HCT116 (cell line): ENCODE measurements around the gene TTC19. TPM values are rescaled to one million over a fixed set of nuclear protein-coding genes. Genes with fewer than 3 reads are reported as not detected.

Source experiments
- ATAC-seq: fragments of 200-7000 bp; cut with Tn5 transposase; 2 replicates; pipeline ENCODE4 v1.9.1; 2020; ENCODE audit warnings: mild to moderate bottlenecking, moderate library complexity
- BruUV-seq: library from RNA; stranded (reverse); fragments of 400-500 nt; replicated peaks from 2 replicates; lab custom pipeline; 2021; lab: Mats Ljungman, UMichigan
- CTCF ChIA-PET: fragments of 300-600 bp; sonication (Branson Sonifier 250); formaldehyde crosslinking; loops from one replicate; lab custom pipeline; 2021; ENCODE audit warnings: antibody characterized with exemption; lab: Charles Lee
- POLR2A ChIA-PET: fragments of 300-600, 350-600 bp; sonication (Branson Sonifier 250); formaldehyde crosslinking; loops from one replicate; lab custom pipeline; 2021; ENCODE audit warnings: antibody characterized with exemption; lab: Charles Lee
- RAD21 ChIA-PET, 2 experiments: fragments of 300-600 bp; sonication (Branson Sonifier 250); formaldehyde crosslinking; loops; one replicate each; lab custom pipeline; 2023; ENCODE audit warnings: low total read pairs in 2 of 2; ENCODE audit not compliant: uncharacterized antibody in 2 of 2, unreplicated experiment in 2 of 2, low non-redundant PET in 1 of 2; lab: Charles Lee
- DNase-seq: peaks from one replicate; pipeline ENCODE4 v3.0.0-alpha.2; 2010; ENCODE audit warnings: low read depth, low spot score
- H2AFZ ChIP-seq: fragments of 200-600 bp; shearing (Covaris generic), sonication (generic); 2 replicates; pipeline ENCODE4 v1.6.1; 2017; ENCODE audit warnings: low read depth, mixed run types, mixed read lengths, antibody characterized with exemption, low read length; ENCODE audit not compliant: poor library complexity, severe bottlenecking
- H3K27ac ChIP-seq: 2 replicates; pipeline ENCODE4 v1.5.1; 2012; ENCODE audit warnings: low read depth, low read length
- H3K27me3 ChIP-seq: fragments of 200-600 bp; sonication (generic); 2 replicates; pipeline ENCODE4 v1.6.1; 2016; ENCODE audit warnings: mixed run types, low read length, mixed read lengths; ENCODE audit not compliant: insufficient read depth
- H3K36me3 ChIP-seq, 2 experiments: fragments of 200-500 bp in 1 of 2; fragments of 200-600 bp in 1 of 2; sonication (Bioruptor generic) in 1 of 2; sonication (generic) in 1 of 2; 2 replicates each; pipeline versions ENCODE4 v1.5.1 to v1.6.1; 2014 to 2016; ENCODE audit warnings: low read length in 2 of 2, inconsistent platforms in 1 of 2, mixed read lengths in 1 of 2, mixed run types in 1 of 2; ENCODE audit not compliant: insufficient read depth in 2 of 2, control insufficient read depth in 1 of 2
- H3K4me1 ChIP-seq, 2 experiments: fragments of 200-600 bp in 1 of 2; sonication (generic) in 1 of 2; 2 replicates each; pipeline versions ENCODE4 v1.5.1 to v1.6.1; 2012 to 2017; ENCODE audit warnings: low read length in 2 of 2, inconsistent platforms in 1 of 2, mild to moderate bottlenecking in 1 of 2, mixed read lengths in 1 of 2, mixed run types in 1 of 2, moderate library complexity in 1 of 2; ENCODE audit not compliant: insufficient read depth in 2 of 2, control insufficient read depth in 1 of 2
- H3K4me2 ChIP-seq: fragments of 200-600 bp; sonication (generic); 2 replicates; pipeline ENCODE4 v1.6.1; 2017; ENCODE audit warnings: mixed run types, low read length, mixed read lengths
- H3K4me3 ChIP-seq, 2 experiments: fragments of 200-600 bp in 1 of 2; sonication (generic) in 1 of 2; replicated peaks in 1 of 2; 2 replicates each; pipeline ENCODE4 v1.5.1; 2011 to 2016; ENCODE audit warnings: low read length in 2 of 2, control low read depth in 1 of 2, low read depth in 1 of 2, mild to moderate bottlenecking in 1 of 2, mixed read lengths in 1 of 2, mixed run types in 1 of 2
- H3K79me2 ChIP-seq: fragments of 200-600 bp; sonication (generic); 2 replicates; pipeline ENCODE4 v1.6.1; 2017; ENCODE audit warnings: mild to moderate bottlenecking, mixed run types, low read length, moderate library complexity, mixed read lengths; ENCODE audit not compliant: insufficient read depth
- H3K9ac ChIP-seq: fragments of 200-600 bp; sonication (generic); 2 replicates; pipeline ENCODE4 v1.6.1; 2016; ENCODE audit warnings: low read length, mixed read lengths
- H3K9me2 ChIP-seq: fragments of 200-600 bp; sonication (generic), shearing (Covaris generic); 2 replicates; pipeline ENCODE4 v1.6.1; 2017; ENCODE audit warnings: mixed run types, mild to moderate bottlenecking, moderate library complexity; ENCODE audit not compliant: insufficient read depth
- H3K9me3 ChIP-seq, 2 experiments: fragments of 200-500 bp in 1 of 2; fragments of 200-600 bp in 1 of 2; sonication (Bioruptor generic) in 1 of 2; sonication (generic) in 1 of 2; 2 replicates each; pipeline ENCODE4 v1.6.1; 2014 to 2017; ENCODE audit warnings: low read length in 2 of 2, mixed read lengths in 2 of 2, inconsistent platforms in 1 of 2, low read depth in 1 of 2, mild to moderate bottlenecking in 1 of 2, mixed run types in 1 of 2, moderate library complexity in 1 of 2; ENCODE audit not compliant: control insufficient read depth in 1 of 2, insufficient read depth in 1 of 2
- H4K20me1 ChIP-seq: fragments of 200-600 bp; sonication (generic), shearing (Covaris generic); 2 replicates; pipeline ENCODE4 v1.6.1; 2017; ENCODE audit warnings: mixed run types, mild to moderate bottlenecking, moderate library complexity; ENCODE audit not compliant: insufficient read depth
- ATF3 ChIP-seq: IDR thresholded peaks from 2 replicates; pipeline ENCODE4 v1.6.1; 2012
- CEBPB ChIP-seq: IDR thresholded peaks from 2 replicates; pipeline ENCODE4 v1.6.1; 2012; ENCODE audit warnings: low read depth
- ELF1 ChIP-seq: IDR thresholded peaks from 2 replicates; pipeline ENCODE4 v1.6.1; 2012; ENCODE audit warnings: low read depth, borderline replicate concordance
- FOSL1 ChIP-seq: IDR thresholded peaks from 2 replicates; pipeline ENCODE4 v1.6.1; 2012; ENCODE audit warnings: low read depth
- JUND ChIP-seq: IDR thresholded peaks from 2 replicates; pipeline ENCODE4 v1.6.1; 2012
- POLR2A ChIP-seq: IDR thresholded peaks from 2 replicates; pipeline ENCODE4 v1.7.0; 2011; ENCODE audit warnings: borderline replicate concordance; ENCODE audit not compliant: insufficient read depth, insufficient read length; ENCODE audit errors: extremely low read depth
- POLR2AphosphoS5 ChIP-seq: IDR thresholded peaks from 2 replicates; pipeline ENCODE4 v1.6.1; 2011; ENCODE audit warnings: mild to moderate bottlenecking, low read depth, low read length, moderate library complexity
- RAD21 ChIP-seq: IDR thresholded peaks from 2 replicates; pipeline ENCODE4 v1.6.1; 2012; ENCODE audit warnings: low read depth, mild to moderate bottlenecking
- SIN3A ChIP-seq: IDR thresholded peaks from 2 replicates; pipeline ENCODE4 v1.6.1; 2012; ENCODE audit warnings: low read depth
- TCF7L2 ChIP-seq: IDR thresholded peaks from 2 replicates; pipeline ENCODE4 v1.7.0; 2011; ENCODE audit warnings: borderline replicate concordance, inconsistent platforms; ENCODE audit not compliant: insufficient read depth, insufficient read length; ENCODE audit errors: extremely low read depth
- YY1 ChIP-seq: IDR thresholded peaks from 2 replicates; pipeline ENCODE4 v1.6.1; 2011; ENCODE audit warnings: low read length, low read depth, moderate library complexity, mild to moderate bottlenecking; ENCODE audit not compliant: insufficient replicate concordance; ENCODE audit errors: extremely low read depth
- ZFX ChIP-seq: fragments of 450-650 bp; IDR thresholded peaks from 2 replicates; pipeline ENCODE4 v1.6.1; 2017
- ZNF274 ChIP-seq: fragments of 200-500 bp; sonication (Bioruptor generic); IDR thresholded peaks from 2 replicates; pipeline ENCODE4 v1.6.1; 2014; ENCODE audit warnings: mild to moderate bottlenecking, low read depth, low read length, inconsistent platforms
- intact Hi-C: fragments of 100-400 bp; cut with micrococcal nuclease; formaldehyde crosslinking; loops from 2 replicates; pipeline ENCODE4 v1.10.0; 2022
- total RNA-seq: library from RNA; stranded (reverse); gene quantifications from one replicate; pipeline ENCODE4 v1.2.1, GENCODE V29; 2021; ENCODE audit not compliant: unreplicated experiment
- TF ChIP-seq, protein P1 (sequence below): IDR thresholded peaks from 2 replicates; pipeline ENCODE4 v1.6.1; 2012

TTC19 gene
- total RNA-seq, 1 experiment from 2014 or later = 61.3 TPM

DNA sequence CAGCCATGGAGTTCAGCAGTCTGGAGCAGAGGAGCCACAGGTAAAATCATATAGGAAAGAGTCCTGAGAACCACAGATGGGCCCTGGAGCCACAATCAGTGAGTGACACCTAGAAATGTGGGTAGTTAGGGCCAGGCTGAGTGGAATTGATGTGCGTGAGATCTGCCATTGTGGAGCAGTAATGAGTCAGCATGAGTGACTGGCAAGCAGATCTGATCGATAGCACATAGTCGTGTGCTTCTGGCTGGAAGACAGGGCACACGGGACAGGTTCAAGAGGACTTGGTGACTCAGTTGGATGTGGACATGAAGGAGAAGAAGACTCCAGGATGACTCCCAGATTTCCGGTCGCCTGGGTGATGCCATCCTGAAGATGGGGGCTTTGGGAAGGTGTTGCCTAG lies 42.4 kb upstream of the TTC19 start (continued):
- TF ChIP-seq SIN3A (peak; percentile 87), ELF1 (no peak)

- TSS peak; percentile 27 for BruUV-seq
- POLR2A ChIA-PET = interaction anchor here (1.2 to 2.3 kb wide), 3 partner anchors 8 to 42 kb away, joined by 8 to 20 read pairs (median 9); partner anchors contain the start of genes ADORA2B, TTC19 and ZSWIM7
- peaks cover 92% of the 10 kb centered on the region for H3K79me2 ChIP-seq
- H3K4me1 ChIP-seq = peaks cover 85 to 97% of the 10 kb centered on the region in 2 experiments
- DNase-seq (no peak), ATAC-seq (peak; percentile 18)
- H3K4me3 ChIP-seq = 0 out of 4 replicates have a peak overlapping the region, but pooled peaks of 1 of the 2 experiments have one; percentile 16
- CTCF ChIA-PET = no interaction called here
- H3K27ac ChIP-seq = peak overlapping the region; percentile 92
- H3K4me2 ChIP-seq = peak overlapping the region; percentile 80
- TF ChIP-seq TCF7L2 (peak; percentile 16), POLR2AphosphoS5 (no peak)
- peak overlapping the region; percentile 79 for H3K9ac ChIP-seq
- no peaks in the 10 kb centered on the region for H3K9me2 ChIP-seq
- intact Hi-C loops = loop anchor here (1.0 to 5.0 kb wide), 2 partner anchors 11 to 425 kb away; partner anchors contain the start of gene UBB
- H3K36me3 ChIP-seq = peaks cover 0 to 4% of the 10 kb centered on the region in 2 experiments; a peak in 1 of 4 replicates
- H2AFZ ChIP-seq = no peak overlapping the region
- H3K9me3 ChIP-seq = no peaks in the 10 kb centered on the region
- no peaks in the 10 kb centered on the region for H3K27me3 ChIP-seq
- RAD21 ChIA-PET = interaction anchor here (0.9 to 1.6 kb wide), 2 partner anchors 9 to 12 kb away, joined by 3 read pairs; no protein-coding TSS in a partner anchor
- no peaks in the 10 kb centered on the region for H4K20me1 ChIP-seq
Measured at GRCh38 chr17:15957608-15958307, 41.9 kb upstream of the TTC19 start.

DNA sequence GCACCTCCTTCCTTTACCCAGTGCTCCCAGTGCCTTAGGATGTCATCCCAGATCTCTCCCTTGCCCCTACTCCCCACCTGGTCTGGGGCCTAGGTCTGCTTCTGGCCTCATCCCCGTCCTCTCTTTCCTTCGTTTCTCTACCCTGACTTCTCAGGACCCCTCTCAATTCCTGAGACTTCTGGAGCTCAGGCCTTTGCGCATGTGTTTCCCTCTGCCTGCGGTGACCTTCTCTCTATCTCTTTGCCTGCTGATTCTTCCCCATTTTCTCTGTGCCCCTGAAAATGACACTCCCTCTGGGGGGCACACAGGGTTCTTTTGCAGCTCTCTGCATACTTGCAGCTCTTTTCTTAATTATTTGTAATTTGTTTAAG lies 41.2 kb upstream of the TTC19 start:
- Histone ChIP-seq H3K9me2 (no peaks in the 10 kb centered on the region), H3K79me2 (peaks cover 92% of the 10 kb centered on the region), H3K4me2 (peak overlapping the region; percentile 80), H3K4me1 (peaks cover 85 to 97% of the 10 kb centered on the region in 2 experiments), H3K36me3 (peaks cover 0 to 4% of the 10 kb centered on the region in 2 experiments; a peak in 1 of 4 replicates), H3K27ac (peak overlapping the region; percentile 92), H4K20me1 (no peaks in the 10 kb centered on the region), H3K9me3 (no peaks in the 10 kb centered on the region), H3K9ac (peak overlapping the region; percentile 79), H2AFZ (no peak overlapping the region), H3K4me3 (peak overlapping the region in 1 of 2 experiments; percentile 16; a peak in 2 of 4 replicates), H3K27me3 (no peaks in the 10 kb centered on the region)
- ChIA-PET RAD21 (interaction anchor here (0.9 to 1.6 kb wide), 2 partner anchors 9 to 13 kb away, joined by 3 read pairs; no protein-coding TSS in a partner anchor), CTCF (no interaction called here), POLR2A (interaction anchor here (1.2 to 2.3 kb wide), 3 partner anchors 9 to 41 kb away, joined by 8 to 20 read pairs (median 9); partner anchors contain the start of genes ADORA2B, TTC19 and ZSWIM7)
- intact Hi-C loops = loop anchor here (5.0 kb wide), 1 partner anchor 424 kb away; the partner anchor contains the start of gene UBB
- no TSS peak for BruUV-seq
- TF ChIP-seq TCF7L2 (no peak), JUND (no peak), ZNF274 (no peak), POLR2A (no peak), ZFX (no peak), YY1 (no peak), RAD21 (no peak), ATF3 (no peak), CEBPB (no peak), ELF1 (no peak), POLR2AphosphoS5 (no peak), FOSL1 (no peak)
- TF ChIP-seq, protein P1, sequence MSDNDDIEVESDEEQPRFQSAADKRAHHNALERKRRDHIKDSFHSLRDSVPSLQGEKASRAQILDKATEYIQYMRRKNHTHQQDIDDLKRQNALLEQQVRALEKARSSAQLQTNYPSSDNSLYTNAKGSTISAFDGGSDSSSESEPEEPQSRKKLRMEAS = no peak
- ATAC-seq (no peak), DNase-seq (no peak)
